ENCODE data around the gene ACOT13.
"Not testable (repeated sequence)": the region's sequence is repeated elsewhere in the genome, so short reads cannot be mapped to it uniquely, and the experiment has no call there.

The ACOT13 gene

DNA sequence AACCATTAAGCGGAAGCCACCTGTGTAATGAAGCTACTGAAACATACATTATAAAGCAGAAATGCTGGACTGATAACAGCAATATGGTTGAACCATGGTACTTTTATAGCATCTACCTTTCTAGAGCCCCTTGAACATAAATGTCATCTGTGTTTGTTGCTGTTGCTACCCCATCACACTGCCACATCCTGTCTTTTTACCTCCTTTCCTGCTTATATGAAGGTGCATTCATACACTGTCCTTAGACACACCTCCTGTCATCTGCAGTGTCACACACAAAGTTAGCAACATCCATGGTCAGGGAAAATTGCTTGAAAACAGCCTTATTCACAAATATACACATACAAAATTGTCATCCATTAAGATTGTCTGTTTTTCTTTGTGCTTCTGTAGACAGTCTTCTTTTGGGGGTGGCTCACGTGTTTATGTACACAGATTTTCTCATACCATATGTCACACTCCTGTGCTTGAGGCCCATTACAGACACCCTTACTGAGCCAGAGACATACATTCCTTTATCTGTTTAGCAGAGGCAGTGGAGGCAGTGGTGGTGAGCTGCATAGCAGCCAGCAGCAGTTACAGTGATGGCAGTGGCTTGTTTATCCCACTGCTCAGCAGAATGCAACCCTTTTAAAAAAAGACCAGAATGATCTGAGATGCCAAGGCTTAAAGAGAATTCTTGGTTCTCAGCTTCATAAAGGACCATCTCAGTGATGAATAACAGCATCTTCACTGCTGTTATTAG, 26.1 kb downstream of the ACOT13 start:
- H3K4me3 ChIP-seq (ENCODE audit: low read depth, low read length): no peak overlapping the region
- TF ChIP-seq, protein P1, sequence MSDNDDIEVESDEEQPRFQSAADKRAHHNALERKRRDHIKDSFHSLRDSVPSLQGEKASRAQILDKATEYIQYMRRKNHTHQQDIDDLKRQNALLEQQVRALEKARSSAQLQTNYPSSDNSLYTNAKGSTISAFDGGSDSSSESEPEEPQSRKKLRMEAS (IDR thresholded peaks at IDR 0.05; ENCODE audit: low read depth, low read length): no peak
- TF ChIP-seq MYC (IDR thresholded peaks at IDR 0.05; ENCODE audit: low read depth, low read length): no peak
- TF ChIP-seq POLR2A (IDR thresholded peaks at IDR 0.05; ENCODE audit: extremely low read depth, insufficient read length): no peak
- no peak for TF ChIP-seq CTCF (IDR thresholded peaks at IDR 0.05; ENCODE audit: low read depth, low read length)
- no peak for DNase-seq (ENCODE audit: low read depth)

DNA sequence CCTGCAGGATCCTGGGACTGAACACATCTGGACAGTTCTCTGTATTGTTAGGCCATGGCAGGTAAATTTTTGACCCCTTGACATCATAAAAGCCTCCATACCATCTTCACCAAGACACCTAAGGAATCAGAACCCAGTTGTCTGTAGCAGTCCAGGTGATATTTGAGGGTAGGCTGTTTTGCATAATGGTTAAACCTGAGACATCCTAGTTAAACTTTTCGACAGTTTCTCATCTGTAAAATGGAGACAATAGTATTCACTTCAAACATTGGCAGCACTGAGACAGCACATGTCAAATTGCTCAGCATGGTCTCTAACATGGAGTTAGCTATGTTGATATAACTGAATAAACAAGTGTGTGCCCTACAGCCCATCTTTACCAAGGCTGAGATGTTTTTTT, 27.3 kb downstream of the ACOT13 start:
- no peak for TF ChIP-seq MYC (IDR thresholded peaks at IDR 0.05; ENCODE audit: low read depth, low read length)
- TF ChIP-seq, protein P1 (IDR thresholded peaks at IDR 0.05; ENCODE audit: low read depth, low read length): no peak
- no peak for TF ChIP-seq CTCF (IDR thresholded peaks at IDR 0.05; ENCODE audit: low read depth, low read length)
- TF ChIP-seq POLR2A (IDR thresholded peaks at IDR 0.05; ENCODE audit: extremely low read depth, insufficient read length): no peak
- H3K4me3 ChIP-seq (ENCODE audit: low read depth, low read length): no peak overlapping the region
- no peak for DNase-seq (ENCODE audit: low read depth)

DNA sequence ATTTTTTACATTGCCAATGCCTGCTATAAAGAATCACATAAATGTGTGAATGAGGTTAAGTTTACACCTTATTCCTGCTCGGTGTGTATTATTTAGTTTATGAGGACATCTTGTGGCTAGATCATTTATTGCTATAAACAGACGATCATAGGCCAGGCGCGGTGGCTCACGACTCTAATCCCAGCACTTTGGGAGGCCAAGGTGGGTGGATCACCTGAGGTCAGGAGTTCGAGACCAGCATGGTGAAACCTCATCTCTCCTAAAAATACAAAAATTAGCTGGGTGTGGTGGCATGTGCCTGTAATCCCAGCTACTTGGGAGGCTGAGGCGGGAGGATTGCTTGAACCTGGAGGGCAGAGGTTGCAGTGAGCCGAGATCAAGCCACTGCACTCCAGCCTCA, 28.8 kb downstream of the ACOT13 start:
- H3K4me3 ChIP-seq (ENCODE audit: low read depth, low read length): not testable (repeated sequence)
- DNase-seq (ENCODE audit: low read depth): peak; percentile 50

- no peak for TF ChIP-seq MYC (IDR thresholded peaks at IDR 0.05; ENCODE audit: low read depth, low read length)
- TF ChIP-seq CTCF (IDR thresholded peaks at IDR 0.05; ENCODE audit: low read depth, low read length): no peak
- TF ChIP-seq POLR2A (IDR thresholded peaks at IDR 0.05; ENCODE audit: extremely low read depth, insufficient read length): no peak
- TF ChIP-seq, protein P1 (IDR thresholded peaks at IDR 0.05; ENCODE audit: low read depth, low read length): no peak
- DNase-seq (ENCODE audit: low read depth): no peak
- H3K4me3 ChIP-seq (ENCODE audit: low read depth, low read length): no peak overlapping the region
Observed at GRCh38 chr6:24696097-24696496, 29.2 kb downstream of the ACOT13 start.

- TF ChIP-seq MYC (IDR thresholded peaks at IDR 0.05; ENCODE audit: low read depth, low read length) (no peak), POLR2A (IDR thresholded peaks at IDR 0.05; ENCODE audit: extremely low read depth, insufficient read length) (no peak), CTCF (IDR thresholded peaks at IDR 0.05; ENCODE audit: low read depth, low read length) (no peak)
- TF ChIP-seq, protein P1 (IDR thresholded peaks at IDR 0.05; ENCODE audit: low read depth, low read length): no peak
- no peak for DNase-seq (ENCODE audit: low read depth)
- no peak overlapping the region for H3K4me3 ChIP-seq (ENCODE audit: low read depth, low read length)
Observed at GRCh38 chr6:24699521-24700359, 32.9 kb downstream of the ACOT13 start.

- H3K4me3 ChIP-seq (ENCODE audit: low read depth, low read length): no peak overlapping the region
- no peak for DNase-seq (ENCODE audit: low read depth)
- TF ChIP-seq POLR2A (IDR thresholded peaks at IDR 0.05; ENCODE audit: extremely low read depth, insufficient read length) (no peak), MYC (IDR thresholded peaks at IDR 0.05; ENCODE audit: low read depth, low read length) (no peak), CTCF (IDR thresholded peaks at IDR 0.05; ENCODE audit: low read depth, low read length) (no peak)
- TF ChIP-seq, protein P1 (IDR thresholded peaks at IDR 0.05; ENCODE audit: low read depth, low read length): no peak
Observed at GRCh38 chr6:24702720-24703282, 35.9 kb downstream of the ACOT13 start.

Data from NB4 (cell line).